SK-N-SH (cell line): ENCODE data around the gene CRIP2. TPM values are rescaled to one million over a fixed set of nuclear protein-coding genes. Genes with fewer than 3 reads are reported as not detected.

Experiments
- CTCF ChIA-PET: fragments of 300-600, 350-600 bp; formaldehyde crosslinking; extraction: SDS; loops from one replicate; lab custom pipeline; 2021; lab: Yijun Ruan, JAX
- POLR2A ChIA-PET: fragments of 350-600 bp; sonication (Branson Sonifier 250); formaldehyde crosslinking; extraction: SDS; loops from one replicate; lab custom pipeline; 2020; ENCODE audit warnings: antibody characterized with exemption, inconsistent platforms; lab: Yijun Ruan, JAX
- DNase-seq: peaks from one replicate; pipeline ENCODE4 v3.0.0; 2012
- H2AFZ ChIP-seq: fragments of 200-600 bp; sonication (generic); 2 replicates; pipeline ENCODE4 v1.8.1; 2016; ENCODE audit warnings: antibody characterized with exemption, mild to moderate bottlenecking, low read depth
- H3F3A ChIP-seq: fragments of 200-600 bp; sonication (generic); replicated peaks from 2 replicates; pipeline ENCODE3; 2016; ENCODE audit warnings: antibody characterized with exemption, mild to moderate bottlenecking; ENCODE audit not compliant: insufficient read depth
- H3K27ac ChIP-seq, 2 experiments: fragments of 200-500 bp in 1 of 2; fragments of 200-600 bp in 1 of 2; sonication (Bioruptor generic) in 1 of 2; sonication (generic), shearing (Covaris generic) in 1 of 2; 2 replicates each; pipeline versions ENCODE4 v1.5.1 to v1.6.1; 2014 to 2016; ENCODE audit warnings: low read depth in 2 of 2, inconsistent platforms in 1 of 2, low read length in 1 of 2, mild to moderate bottlenecking in 1 of 2, mixed read lengths in 1 of 2
- H3K27me3 ChIP-seq: fragments of 200-600 bp; sonication (generic), shearing (Covaris generic); 2 replicates; pipeline ENCODE4 v1.6.1; 2016; ENCODE audit warnings: mixed run types; ENCODE audit not compliant: insufficient read depth
- H3K36me3 ChIP-seq, 2 experiments: fragments of 200-500 bp in 1 of 2; fragments of 200-600 bp in 1 of 2; sonication (Bioruptor generic) in 1 of 2; sonication (generic) in 1 of 2; replicated peaks in 1 of 2; 2 replicates each; pipeline versions ENCODE3 to v1.5.1; 2014 to 2016; ENCODE audit warnings: low read length in 1 of 2, mild to moderate bottlenecking in 1 of 2; ENCODE audit not compliant: insufficient read depth in 2 of 2, control insufficient read depth in 1 of 2
- H3K4me1 ChIP-seq, 2 experiments: fragments of 200-500 bp in 1 of 2; fragments of 200-600 bp in 1 of 2; sonication (Bioruptor generic) in 1 of 2; sonication (generic), shearing (Covaris generic) in 1 of 2; 2 replicates each; pipeline versions ENCODE4 v1.5.1 to v1.6.1; 2014 to 2016; ENCODE audit warnings: low read depth in 1 of 2, low read length in 1 of 2, mixed run types in 1 of 2; ENCODE audit not compliant: insufficient read depth in 2 of 2, control insufficient read depth in 1 of 2
- H3K4me2 ChIP-seq: fragments of 200-600 bp; sonication (generic), shearing (Covaris generic); 2 replicates; pipeline ENCODE4 v1.6.1; 2017; ENCODE audit warnings: mixed run types
- H3K4me3 ChIP-seq, 2 experiments: fragments of 200-500 bp in 1 of 2; fragments of 200-600 bp in 1 of 2; sonication (Bioruptor generic) in 1 of 2; sonication (generic), shearing (Covaris generic) in 1 of 2; 2 replicates each; pipeline versions ENCODE4 v1.5.1 to v1.8.1; 2014 to 2016; ENCODE audit warnings: low read depth in 2 of 2, inconsistent platforms in 1 of 2, low read length in 1 of 2, mild to moderate bottlenecking in 1 of 2, mixed read lengths in 1 of 2, moderate library complexity in 1 of 2
- H3K79me2 ChIP-seq: fragments of 200-600 bp; sonication (generic); 2 replicates; pipeline ENCODE4 v1.8.1; 2017; ENCODE audit warnings: mild to moderate bottlenecking; ENCODE audit not compliant: insufficient read depth
- H3K9ac ChIP-seq: fragments of 200-600 bp; sonication (generic); 2 replicates; pipeline ENCODE4 v1.6.1; 2017; ENCODE audit warnings: mixed run types
- H3K9me2 ChIP-seq: fragments of 200-600 bp; sonication (generic); 2 replicates; pipeline ENCODE4 v1.6.1; 2017; ENCODE audit warnings: mixed run types
- H3K9me3 ChIP-seq: fragments of 200-600 bp; sonication (generic); 2 replicates; pipeline ENCODE4 v1.6.1; 2017; ENCODE audit warnings: mixed run types, mild to moderate bottlenecking, moderate library complexity
- H4K20me1 ChIP-seq: fragments of 200-600 bp; sonication (generic); 2 replicates; pipeline ENCODE4 v1.6.1; 2017; ENCODE audit warnings: mild to moderate bottlenecking, mixed run types; ENCODE audit not compliant: insufficient read depth
- CHD2 ChIP-seq: fragments of 150-350 bp; IDR thresholded peaks from 2 replicates; pipeline ENCODE4 v1.6.1; 2018; ENCODE audit warnings: low read length; ENCODE audit not compliant: partially characterized antibody
- EP300 ChIP-seq, 2 experiments: IDR thresholded peaks; 2 replicates each; pipeline versions ENCODE4 v1.4.0 to v1.6.1; 2012; ENCODE audit warnings: borderline replicate concordance in 1 of 2, low read depth in 1 of 2, low read length in 1 of 2
- FOXM1 ChIP-seq: IDR thresholded peaks from 2 replicates; pipeline ENCODE4 v1.4.0; 2012; ENCODE audit warnings: low read depth, mild to moderate bottlenecking
- MEF2A ChIP-seq: IDR thresholded peaks from 2 replicates; pipeline ENCODE4 v1.4.0; 2012; ENCODE audit warnings: low read depth, borderline replicate concordance
- NFIC ChIP-seq: IDR thresholded peaks from 2 replicates; pipeline ENCODE4 v1.4.0; 2012; ENCODE audit warnings: borderline replicate concordance
- NRF1 ChIP-seq: IDR thresholded peaks from 2 replicates; pipeline ENCODE4 v1.6.1; 2012; ENCODE audit warnings: low read depth, mild to moderate bottlenecking, low read length
- RFX5 ChIP-seq: IDR thresholded peaks from 2 replicates; pipeline ENCODE4 v1.6.1; 2012; ENCODE audit warnings: mild to moderate bottlenecking, improper control_type of control experiment, low read length
- WGBS: methylation state at CpG from one replicate; pipeline ENCODE4 v1.1.6; 2017; ENCODE audit warnings: low lambda C conversion rate; 5-methylcytosine and 5-hydroxymethylcytosine counted together
- polyA plus RNA-seq, 3 experiments: library from polyadenylated mRNA; depleted of rRNA; stranded (reverse); fragments of >200 nt; gene quantifications; 2 replicates each; pipeline ENCODE4 v1.2.3, GENCODE V29; 2012
- TF ChIP-seq, protein P1 (sequence below): fragments of 200-600 bp; sonication (generic); IDR thresholded peaks from 2 replicates; pipeline ENCODE4 v1.6.1; 2017; ENCODE audit warnings: antibody characterized with exemption, mild to moderate bottlenecking, moderate library complexity
- TF ChIP-seq, protein P2 (sequence below): IDR thresholded peaks from 2 replicates; pipeline ENCODE4 v1.6.1; 2012; ENCODE audit warnings: mild to moderate bottlenecking, low read depth, low read length, moderate library complexity

CRIP2 gene
- polyA plus RNA-seq, 1 of the 3 experiments (the other 2 are of a cell fraction): 335 TPM

DNA sequence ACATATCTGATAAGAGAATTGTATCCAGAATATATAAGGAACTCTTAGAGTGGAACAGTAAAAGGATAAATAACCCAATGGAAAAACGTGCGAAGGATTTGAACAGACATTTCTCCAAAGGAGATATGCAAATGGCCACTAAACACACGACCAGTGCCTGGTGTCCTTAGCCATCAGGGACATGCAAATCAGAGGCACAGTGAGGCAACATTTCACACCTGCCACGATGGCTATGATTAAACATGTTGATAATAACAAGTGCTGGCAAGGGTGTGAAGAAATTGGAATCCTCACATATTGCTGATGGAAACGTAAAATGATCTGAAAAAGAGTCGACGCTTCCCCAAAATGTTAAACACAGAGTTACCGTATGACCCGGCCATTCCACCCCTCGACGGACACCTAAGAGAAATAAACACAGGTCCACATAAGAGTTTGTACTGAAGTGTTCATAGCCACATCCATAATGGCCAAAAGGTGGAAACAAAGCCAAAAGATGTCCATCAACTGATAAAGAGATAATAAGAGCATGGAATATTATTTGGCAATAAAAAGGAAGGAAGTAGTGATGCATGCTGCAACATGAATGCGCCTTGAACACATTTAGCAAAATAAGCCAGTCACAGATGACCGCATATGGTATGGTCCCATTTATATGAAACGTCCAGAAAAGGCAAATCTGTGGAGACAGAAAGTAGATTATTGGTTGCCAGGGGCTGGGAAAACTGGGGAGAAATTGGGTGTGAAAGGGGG is 45.5 kb downstream of the CRIP2 start (continued):
- TF ChIP-seq, protein P1, sequence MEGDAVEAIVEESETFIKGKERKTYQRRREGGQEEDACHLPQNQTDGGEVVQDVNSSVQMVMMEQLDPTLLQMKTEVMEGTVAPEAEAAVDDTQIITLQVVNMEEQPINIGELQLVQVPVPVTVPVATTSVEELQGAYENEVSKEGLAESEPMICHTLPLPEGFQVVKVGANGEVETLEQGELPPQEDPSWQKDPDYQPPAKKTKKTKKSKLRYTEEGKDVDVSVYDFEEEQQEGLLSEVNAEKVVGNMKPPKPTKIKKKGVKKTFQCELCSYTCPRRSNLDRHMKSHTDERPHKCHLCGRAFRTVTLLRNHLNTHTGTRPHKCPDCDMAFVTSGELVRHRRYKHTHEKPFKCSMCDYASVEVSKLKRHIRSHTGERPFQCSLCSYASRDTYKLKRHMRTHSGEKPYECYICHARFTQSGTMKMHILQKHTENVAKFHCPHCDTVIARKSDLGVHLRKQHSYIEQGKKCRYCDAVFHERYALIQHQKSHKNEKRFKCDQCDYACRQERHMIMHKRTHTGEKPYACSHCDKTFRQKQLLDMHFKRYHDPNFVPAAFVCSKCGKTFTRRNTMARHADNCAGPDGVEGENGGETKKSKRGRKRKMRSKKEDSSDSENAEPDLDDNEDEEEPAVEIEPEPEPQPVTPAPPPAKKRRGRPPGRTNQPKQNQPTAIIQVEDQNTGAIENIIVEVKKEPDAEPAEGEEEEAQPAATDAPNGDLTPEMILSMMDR: no peak
- TF ChIP-seq NRF1: no peak
- no peak for TF ChIP-seq FOXM1
- TF ChIP-seq, protein P2, sequence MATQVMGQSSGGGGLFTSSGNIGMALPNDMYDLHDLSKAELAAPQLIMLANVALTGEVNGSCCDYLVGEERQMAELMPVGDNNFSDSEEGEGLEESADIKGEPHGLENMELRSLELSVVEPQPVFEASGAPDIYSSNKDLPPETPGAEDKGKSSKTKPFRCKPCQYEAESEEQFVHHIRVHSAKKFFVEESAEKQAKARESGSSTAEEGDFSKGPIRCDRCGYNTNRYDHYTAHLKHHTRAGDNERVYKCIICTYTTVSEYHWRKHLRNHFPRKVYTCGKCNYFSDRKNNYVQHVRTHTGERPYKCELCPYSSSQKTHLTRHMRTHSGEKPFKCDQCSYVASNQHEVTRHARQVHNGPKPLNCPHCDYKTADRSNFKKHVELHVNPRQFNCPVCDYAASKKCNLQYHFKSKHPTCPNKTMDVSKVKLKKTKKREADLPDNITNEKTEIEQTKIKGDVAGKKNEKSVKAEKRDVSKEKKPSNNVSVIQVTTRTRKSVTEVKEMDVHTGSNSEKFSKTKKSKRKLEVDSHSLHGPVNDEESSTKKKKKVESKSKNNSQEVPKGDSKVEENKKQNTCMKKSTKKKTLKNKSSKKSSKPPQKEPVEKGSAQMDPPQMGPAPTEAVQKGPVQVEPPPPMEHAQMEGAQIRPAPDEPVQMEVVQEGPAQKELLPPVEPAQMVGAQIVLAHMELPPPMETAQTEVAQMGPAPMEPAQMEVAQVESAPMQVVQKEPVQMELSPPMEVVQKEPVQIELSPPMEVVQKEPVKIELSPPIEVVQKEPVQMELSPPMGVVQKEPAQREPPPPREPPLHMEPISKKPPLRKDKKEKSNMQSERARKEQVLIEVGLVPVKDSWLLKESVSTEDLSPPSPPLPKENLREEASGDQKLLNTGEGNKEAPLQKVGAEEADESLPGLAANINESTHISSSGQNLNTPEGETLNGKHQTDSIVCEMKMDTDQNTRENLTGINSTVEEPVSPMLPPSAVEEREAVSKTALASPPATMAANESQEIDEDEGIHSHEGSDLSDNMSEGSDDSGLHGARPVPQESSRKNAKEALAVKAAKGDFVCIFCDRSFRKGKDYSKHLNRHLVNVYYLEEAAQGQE: no peak
- no peak for TF ChIP-seq CHD2
- no peak for TF ChIP-seq EP300 (IDR thresholded peaks at IDR 0.05; ENCODE audit: borderline replicate concordance in 1 of 2, low read depth in 1 of 2, low read length in 1 of 2)
- TF ChIP-seq MEF2A: no peak

DNA sequence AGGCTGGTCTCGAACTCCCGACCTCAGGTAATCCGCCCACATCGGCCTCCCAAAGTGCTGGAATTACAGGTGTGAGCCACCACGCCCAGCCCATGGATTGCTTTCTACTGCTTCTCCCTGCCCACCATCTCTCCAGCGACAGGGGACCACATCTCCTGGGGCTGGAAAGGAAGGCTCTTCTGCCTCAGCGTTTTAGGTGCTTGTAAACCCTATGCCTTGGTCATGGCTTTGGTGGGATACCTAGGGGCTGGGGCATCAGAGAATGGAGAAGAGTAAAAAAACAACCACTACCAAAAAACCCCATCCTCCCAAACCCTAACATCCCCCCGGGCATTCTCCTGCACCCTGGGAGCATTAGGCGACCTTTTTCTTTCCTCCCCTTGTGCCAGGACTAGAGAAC is 50.7 kb downstream of the CRIP2 start:
- no peak overlapping the region; the same call in 1 of the 2 replicates for H2AFZ ChIP-seq
- H3K4me2 ChIP-seq: no peak overlapping the region
- H3F3A ChIP-seq: peaks cover 19% of the 10 kb centered on the region
- no peaks in the 10 kb centered on the region for H3K9me2 ChIP-seq
- CTCF ChIA-PET: interaction anchor here (1.4 to 5.8 kb wide), 4 partner anchors 13 to 155 kb away, joined by 3 to 61 read pairs (median 28); partner anchors contain the start of gene TEDC1
- H3K9ac ChIP-seq: no peak overlapping the region
- WGBS: 74% methylated on average over 7 of the region's 9 CpGs
- POLR2A ChIA-PET: no interaction called here
- peaks cover 4 to 17% of the 10 kb centered on the region in 2 experiments; a peak in 2 of 4 replicates for H3K4me1 ChIP-seq
- no peaks in the 10 kb centered on the region for H3K36me3 ChIP-seq
- H3K9me3 ChIP-seq: no peaks in the 10 kb centered on the region
- H4K20me1 ChIP-seq: no peaks in the 10 kb centered on the region
- no peaks in the 10 kb centered on the region for H3K79me2 ChIP-seq
- no peak overlapping the region for H3K27ac ChIP-seq
- no peaks in the 10 kb centered on the region; the same call in 1 of the 2 replicates for H3K27me3 ChIP-seq
- TF ChIP-seq RFX5 (no peak), CHD2 (no peak), NFIC (no peak)
- TF ChIP-seq, protein P1: no peak
- no peak overlapping the region for H3K4me3 ChIP-seq
- no peak for DNase-seq
